ENCODE results near the gene ARHGAP25.

- no peak for TF ChIP-seq CHD1 (IDR thresholded peaks at IDR 0.05; ENCODE audit: low read depth, low read length)
- TF ChIP-seq CTCF (IDR thresholded peaks at IDR 0.05 in 2 of 3, conservative IDR thresholded peaks at IDR 0.05 in 1 of 3; ENCODE audit: control insufficient read depth in 2 of 3, extremely low read depth in 1 of 3, insufficient read depth in 1 of 3, low read depth in 3 of 3, low read length in 3 of 3): no peak
Observed at GRCh38 chr2:68857202-68857845, 122.7 kb downstream of the ARHGAP25 start.

All from GM12878 (cell line).